Uterus (tissue), 4 donors: ENCODE data around the gene RNF114. TPM values are rescaled to one million over a fixed set of nuclear protein-coding genes. Genes with fewer than 3 reads are reported as not detected.

ENCODE experiments used
- DNase-seq, 2 donors: peaks; one replicate each; pipeline ENCODE4 v3.0.0-alpha.2; 2019 to 2020
- H3K27ac ChIP-seq, 2 donors: fragments of 200-600 bp; sonication (generic); 1 replicate in 1 of 2; 2 replicates in 1 of 2; pipeline ENCODE4 v1.5.1; 2016 to 2018
- H3K27me3 ChIP-seq, 2 donors: fragments of 200-600 bp; sonication (generic); one replicate each; pipeline ENCODE4 v1.5.1; 2018 to 2019; ENCODE audit warnings: control low read depth in 1 of 2
- H3K36me3 ChIP-seq, 2 donors: fragments of 200-600 bp; sonication (generic); one replicate each; pipeline ENCODE4 v1.5.1; 2019; ENCODE audit warnings: control low read depth in 1 of 2
- H3K4me1 ChIP-seq, 2 donors: fragments of 200-600 bp; sonication (generic); one replicate each; pipeline ENCODE4 v1.5.1; 2018 to 2019; ENCODE audit warnings: control low read depth in 1 of 2
- H3K4me3 ChIP-seq, 2 donors: fragments of 200-600 bp; sonication (generic); 1 replicate in 1 of 2; 2 replicates in 1 of 2; pipeline ENCODE4 v1.5.1; 2018 to 2019; ENCODE audit warnings: mild to moderate bottlenecking in 1 of 2
- H3K9me3 ChIP-seq, 2 donors: fragments of 200-600 bp; sonication (generic); one replicate each; pipeline ENCODE4 v1.5.1; 2019; ENCODE audit warnings: control low read depth in 1 of 2
- CTCF ChIP-seq, 4 experiments: fragments of 200-600 bp in 2 of 4; fragments of 450-650 bp in 2 of 4; sonication (generic) in 2 of 4; IDR thresholded peaks; one replicate each; pipeline ENCODE4 v1.5.1; 2016 to 2019; ENCODE audit warnings: antibody characterized with exemption in 4 of 4, mild to moderate bottlenecking in 2 of 4, moderate library complexity in 1 of 4
- POLR2A ChIP-seq, 2 donors: fragments of 450-650 bp; IDR thresholded peaks; one replicate each; pipeline ENCODE4 v1.6.1; 2016; ENCODE audit warnings: antibody characterized with exemption in 2 of 2, mild to moderate bottlenecking in 1 of 2, moderate library complexity in 1 of 2
- intact Hi-C: fragments of 100-400 bp; cut with DNase I; formaldehyde crosslinking; loops from one replicate; pipeline ENCODE4 v1.15.1; 2023; ENCODE audit warnings: low total_unique reads
- total RNA-seq, 4 donors: library from RNA; depleted of rRNA in 3 of 4; stranded (reverse); fragments of >200 nt in 3 of 4; gene quantifications; one replicate each; pipeline versions ENCODE4 v1.1.0 to v1.2.4, GENCODE V29; 2014 to 2023
- donor health status: DM: yes; HTN: yes; CAD: no.

RNF114 gene
- total RNA-seq, 4 donors from 2014 or later = 37.6 to 118 (median 88.0) TPM

- TF ChIP-seq CTCF (IDR thresholded peaks at IDR 0.05) = no peak
- no peak for TF ChIP-seq POLR2A (IDR thresholded peaks at IDR 0.05)
- H3K4me1 ChIP-seq = peaks cover 0 to 19% of the 10 kb centered on the region in 2 donors
- H3K36me3 ChIP-seq = no peaks in the 10 kb centered on the region
- peak overlapping the region; percentile 65 to 98 for H3K4me3 ChIP-seq
- intact Hi-C loops = no loop called here
- no peaks in the 10 kb centered on the region for H3K9me3 ChIP-seq
- peak overlapping the region; percentile 84 to 93 for H3K27ac ChIP-seq
- no peaks in the 10 kb centered on the region for H3K27me3 ChIP-seq
- no peak for DNase-seq
Observed at GRCh38 chr20:49935746-49936152, 448 bp upstream of the RNF114 start.

GRCh38 chr20:49937027-49937929, 1.1 kb downstream of the RNF114 start:
- no peak for DNase-seq
- Histone ChIP-seq H3K4me3 (peak overlapping the region; percentile 65 to 98), H3K9me3 (no peaks in the 10 kb centered on the region), H3K4me1 (peaks cover 0 to 19% of the 10 kb centered on the region in 2 donors), H3K36me3 (no peaks in the 10 kb centered on the region), H3K27me3 (no peaks in the 10 kb centered on the region), H3K27ac (peak overlapping the region; percentile 84 to 93)
- intact Hi-C loops = no loop called here
- TF ChIP-seq POLR2A (IDR thresholded peaks at IDR 0.05) = no peak
- no peak for TF ChIP-seq CTCF (IDR thresholded peaks at IDR 0.05)

GRCh38 chr20:49938173-49939163, 2.3 kb downstream of the RNF114 start:
- H3K36me3 ChIP-seq = no peaks in the 10 kb centered on the region
- no peak for TF ChIP-seq CTCF (IDR thresholded peaks at IDR 0.05)
- peaks cover 0 to 19% of the 10 kb centered on the region in 2 donors for H3K4me1 ChIP-seq
- H3K27me3 ChIP-seq = no peaks in the 10 kb centered on the region
- no peak overlapping the region for H3K27ac ChIP-seq
- peak; percentile 52 to 60 for DNase-seq
- intact Hi-C loops = no loop called here
- H3K9me3 ChIP-seq = no peaks in the 10 kb centered on the region
- H3K4me3 ChIP-seq = no peak overlapping the region

- Histone ChIP-seq H3K27me3 (no peaks in the 10 kb centered on the region), H3K4me3 (no peak overlapping the region), H3K36me3 (no peaks in the 10 kb centered on the region), H3K27ac (no peak overlapping the region), H3K4me1 (peaks cover 0 to 19% of the 10 kb centered on the region in 2 donors), H3K9me3 (no peaks in the 10 kb centered on the region)
- no peak for TF ChIP-seq CTCF (IDR thresholded peaks at IDR 0.05)
- TF ChIP-seq POLR2A (IDR thresholded peaks at IDR 0.05) = no peak
- no peak for DNase-seq
- intact Hi-C loops = no loop called here
Observed at GRCh38 chr20:49941456-49941855, 5.3 kb downstream of the RNF114 start.
